Measurements from ENCODE around the gene GABBR1. TPM values are rescaled to one million over a fixed set of nuclear protein-coding genes. Genes with fewer than 3 reads are reported as not detected.
A peak's percentile ranks its signal among the peaks of the same experiment; 100 is the strongest.

GABBR1 gene
- total and polyA plus RNA-seq, 2 of the 13 experiments (the other 11 are each of a cell fraction or from before 2014, with no cell fraction given) = 0.07 to 0.37 TPM

- ATAC-seq = peak; percentile 86
- FAIRE-seq = no peak
- CTCF ChIA-PET (ENCODE audit: low intra/inter-chr PET ratio, low total read pairs) = no interaction called here
- in situ Hi-C loops (cut with HindIII; ENCODE audit: extremely low pct_ligation_motif_present, low pct_unique_long_range_greater_than_20kb) (no loop called here), intact Hi-C loops (cut with micrococcal nuclease; ENCODE audit: unreplicated experiment) (no loop called here)
- H3K4me1 ChIP-seq (ENCODE audit: insufficient read depth, low read length) = no peaks in the 10 kb centered on the region
- no peak overlapping the region for H3K27ac ChIP-seq (ENCODE audit: extremely low read length, insufficient read depth, low read length)
- no peak overlapping the region for H3K4me2 ChIP-seq (ENCODE audit: low read depth, low read length)
- no peaks in the 10 kb centered on the region for H3K79me2 ChIP-seq (ENCODE audit: insufficient read depth, low read length)
- no peaks in the 10 kb centered on the region for H3K9me3 ChIP-seq (ENCODE audit: low read length)
- no peak overlapping the region for H2AFZ ChIP-seq (ENCODE audit: low read length)
- TF ChIP-seq ZNF564 (CRISPR knock-in tag; IDR thresholded peaks at IDR 0.05) (no peak), HDAC6 (IDR thresholded peaks at IDR 0.05; ENCODE audit: low read depth, low read length) (no peak), SKI (IDR thresholded peaks at IDR 0.05; ENCODE audit: partially characterized antibody) (no peak), RELA (CRISPR knock-in tag; IDR thresholded peaks at IDR 0.05) (no peak), ZMYM4 (CRISPR knock-in tag; IDR thresholded peaks at IDR 0.05) (no peak)
- BruUV-seq (replicated peaks) = no TSS peak
- no peak overlapping the region for H3K9ac ChIP-seq (ENCODE audit: insufficient read depth, low read depth, low read length)
- no peaks in the 10 kb centered on the region for H4K20me1 ChIP-seq (ENCODE audit: insufficient read depth, low read length)
- no peaks in the 10 kb centered on the region for H3K36me3 ChIP-seq (replicated peaks in 1 of 2; ENCODE audit: control insufficient read depth in 1 of 2, insufficient read depth in 2 of 2, low read length in 2 of 2)
- no peak for DNase-seq (ENCODE audit: low spot score)
- no peak overlapping the region for H3K4me3 ChIP-seq (replicated peaks in 1 of 3; ENCODE audit: insufficient read depth in 1 of 3, low read depth in 2 of 3, low read length in 3 of 3)
- WGBS (ENCODE audit: low lambda C conversion rate) = 47% methylated on average over 8 of the region's 8 CpGs
- POLR2A ChIA-PET = no interaction called here
- peaks cover 5 to 9% of the 10 kb centered on the region in 2 experiments; a peak in 3 of 5 replicates for H3K27me3 ChIP-seq (ENCODE audit: control insufficient read depth in 1 of 2, insufficient read depth in 2 of 2, low read length in 2 of 2)
Observed at GRCh38 chr6:29617782-29618554, 15.0 kb downstream of the GABBR1 start.

GRCh38 chr6:29611426-29611825, 21.6 kb downstream of the GABBR1 start:
- H3K4me1 ChIP-seq (ENCODE audit: insufficient read depth, low read length) = no peaks in the 10 kb centered on the region
- no peaks in the 10 kb centered on the region for H3K36me3 ChIP-seq (replicated peaks in 1 of 2; ENCODE audit: control insufficient read depth in 1 of 2, insufficient read depth in 2 of 2, low read length in 2 of 2)
- no peak overlapping the region for H2AFZ ChIP-seq (ENCODE audit: low read length)
- no peaks in the 10 kb centered on the region for H4K20me1 ChIP-seq (ENCODE audit: insufficient read depth, low read length)
- intact Hi-C loops (cut with micrococcal nuclease; ENCODE audit: unreplicated experiment) = no loop called here
- DNase-seq (ENCODE audit: low spot score) (no peak), FAIRE-seq (no peak), ATAC-seq (no peak)
- H3K9me3 ChIP-seq (ENCODE audit: low read length) = no peaks in the 10 kb centered on the region
- no peaks in the 10 kb centered on the region for H3K79me2 ChIP-seq (ENCODE audit: insufficient read depth, low read length)
- H3K27ac ChIP-seq (ENCODE audit: extremely low read length, insufficient read depth, low read length) = no peak overlapping the region
- H3K4me3 ChIP-seq (replicated peaks in 1 of 3; ENCODE audit: insufficient read depth in 1 of 3, low read depth in 2 of 3, low read length in 3 of 3) = no peak overlapping the region
- BruUV-seq (replicated peaks) = no TSS peak
- no peak overlapping the region for H3K9ac ChIP-seq (ENCODE audit: insufficient read depth, low read depth, low read length)
- in situ Hi-C loops (cut with HindIII; ENCODE audit: extremely low pct_ligation_motif_present, low pct_unique_long_range_greater_than_20kb) = no loop called here
- peaks cover 0 to 7% of the 10 kb centered on the region in 2 experiments; a peak in 2 of 5 replicates for H3K27me3 ChIP-seq (ENCODE audit: control insufficient read depth in 1 of 2, insufficient read depth in 2 of 2, low read length in 2 of 2)
- 51% methylated on average over 4 of the region's 4 CpGs for WGBS (ENCODE audit: low lambda C conversion rate)
- ChIA-PET POLR2A (no interaction called here), CTCF (ENCODE audit: low intra/inter-chr PET ratio, low total read pairs) (no interaction called here)
- no peak overlapping the region for H3K4me2 ChIP-seq (ENCODE audit: low read depth, low read length)
- no peak for TF ChIP-seq NFE2L2 (IDR thresholded peaks at IDR 0.05; ENCODE audit: low read length)
- TF ChIP-seq ZFP41 (CRISPR knock-in tag; IDR thresholded peaks at IDR 0.05; ENCODE audit: borderline replicate concordance) = no peak
- no peak for TF ChIP-seq NFATC3 (CRISPR knock-in tag; IDR thresholded peaks at IDR 0.05)
- TF ChIP-seq, protein P1, sequence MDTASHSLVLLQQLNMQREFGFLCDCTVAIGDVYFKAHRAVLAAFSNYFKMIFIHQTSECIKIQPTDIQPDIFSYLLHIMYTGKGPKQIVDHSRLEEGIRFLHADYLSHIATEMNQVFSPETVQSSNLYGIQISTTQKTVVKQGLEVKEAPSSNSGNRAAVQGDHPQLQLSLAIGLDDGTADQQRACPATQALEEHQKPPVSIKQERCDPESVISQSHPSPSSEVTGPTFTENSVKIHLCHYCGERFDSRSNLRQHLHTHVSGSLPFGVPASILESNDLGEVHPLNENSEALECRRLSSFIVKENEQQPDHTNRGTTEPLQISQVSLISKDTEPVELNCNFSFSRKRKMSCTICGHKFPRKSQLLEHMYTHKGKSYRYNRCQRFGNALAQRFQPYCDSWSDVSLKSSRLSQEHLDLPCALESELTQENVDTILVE (CRISPR knock-in tag; IDR thresholded peaks at IDR 0.05) = no peak
- TF ChIP-seq MTERF4 (CRISPR knock-in tag; IDR thresholded peaks at IDR 0.05) = no peak
- TF ChIP-seq, protein P2, sequence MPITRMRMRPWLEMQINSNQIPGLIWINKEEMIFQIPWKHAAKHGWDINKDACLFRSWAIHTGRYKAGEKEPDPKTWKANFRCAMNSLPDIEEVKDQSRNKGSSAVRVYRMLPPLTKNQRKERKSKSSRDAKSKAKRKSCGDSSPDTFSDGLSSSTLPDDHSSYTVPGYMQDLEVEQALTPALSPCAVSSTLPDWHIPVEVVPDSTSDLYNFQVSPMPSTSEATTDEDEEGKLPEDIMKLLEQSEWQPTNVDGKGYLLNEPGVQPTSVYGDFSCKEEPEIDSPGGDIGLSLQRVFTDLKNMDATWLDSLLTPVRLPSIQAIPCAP (CRISPR knock-in tag; IDR thresholded peaks at IDR 0.05; ENCODE audit: low read depth) = no peak
- no peak for TF ChIP-seq ZC3H13 (CRISPR knock-in tag; IDR thresholded peaks at IDR 0.05)
- no peak for TF ChIP-seq CENPX (CRISPR knock-in tag; IDR thresholded peaks at IDR 0.05)
- TF ChIP-seq ZNF839 (CRISPR knock-in tag; IDR thresholded peaks at IDR 0.05; ENCODE audit: borderline replicate concordance) = no peak
